Measurements from ENCODE around the gene PTCH2. TPM values are rescaled to one million over a fixed set of nuclear protein-coding genes. Genes with fewer than 3 reads are reported as not detected.

The PTCH2 gene
- total and polyA plus RNA-seq, 2 donors (not counting 1 experiment from before 2014, with no cell fraction given), result 1.3 to 1.7 TPM

DNA sequence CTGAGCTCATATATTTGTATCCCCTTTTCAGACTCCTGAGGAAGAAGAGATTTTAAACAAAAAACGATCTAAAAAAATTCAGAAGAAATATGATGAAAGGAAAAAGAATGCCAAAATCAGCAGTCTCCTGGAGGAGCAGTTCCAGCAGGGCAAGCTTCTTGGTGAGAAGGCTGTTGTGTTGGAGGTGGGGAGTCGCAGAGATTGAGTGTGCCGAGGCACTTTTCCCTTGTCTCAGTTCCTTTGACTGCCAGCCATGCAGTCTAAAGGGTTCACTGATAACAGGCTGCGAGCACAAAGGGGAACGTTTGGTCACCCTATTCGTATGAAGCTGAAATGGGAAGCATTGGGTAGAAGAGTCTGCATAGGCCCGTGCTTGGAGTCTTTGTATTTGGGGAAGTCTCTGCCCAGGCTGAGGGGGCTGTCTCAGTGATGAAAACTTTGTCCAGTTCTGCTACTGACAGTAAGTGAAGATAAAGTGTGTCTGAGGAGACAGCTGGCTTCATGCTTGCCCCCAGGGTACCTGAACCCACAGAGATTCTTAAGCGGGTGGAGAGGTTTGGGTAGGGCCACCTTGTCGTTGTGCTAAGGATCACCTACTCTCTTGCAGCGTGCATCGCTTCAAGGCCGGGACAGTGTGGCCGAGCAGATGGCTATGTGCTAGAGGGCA lies 65.0 kb downstream of the PTCH2 start:
- CTCF ChIA-PET, result interaction anchor here (0.7 to 1.2 kb wide), 5 partner anchors 15 to 65 kb away, joined by 3 to 5 read pairs (median 4); partner anchors contain the start of gene RNU5D-1
- Histone ChIP-seq H3K4me2 (replicated peaks; ENCODE audit: low read depth, low read length, poor library complexity, severe bottlenecking) (no peak overlapping the region), H3K9ac (ENCODE audit: low read length) (no peak overlapping the region), H2AFZ (ENCODE audit: insufficient read depth, low read depth, low read length, poor library complexity, severe bottlenecking) (no peak overlapping the region), H3K27ac (ENCODE audit: low read length in 2 of 2) (no peak overlapping the region), H3K4me3 (ENCODE audit: control extremely low read depth in 1 of 5, extremely low read depth in 1 of 5, insufficient read depth in 1 of 5, low read depth in 2 of 5, low read length in 4 of 5) (no peak overlapping the region), H3K36me3 (replicated peaks in 1 of 2; ENCODE audit: control extremely low read depth in 1 of 2, control insufficient read depth in 1 of 2, extremely low read depth in 1 of 2, insufficient read depth in 2 of 2, low read length in 1 of 2) (peaks cover 0 to 54% of the 10 kb centered on the region in 2 experiments), H3K27me3 (replicated peaks in 1 of 4; ENCODE audit: control extremely low read depth in 1 of 4, control insufficient read depth in 3 of 4, insufficient read depth in 4 of 4, low read length in 3 of 4) (no peaks in the 10 kb centered on the region), H3K9me3 (ENCODE audit: control extremely low read depth in 1 of 3, control insufficient read depth in 2 of 3, insufficient read depth in 1 of 3, low read length in 2 of 3) (no peaks in the 10 kb centered on the region), H4K20me1 (ENCODE audit: control insufficient read depth, insufficient read depth, low read length, poor library complexity, severe bottlenecking) (peaks cover 39% of the 10 kb centered on the region), H3K79me2 (ENCODE audit: control insufficient read depth, insufficient read depth, low read length) (peaks cover 5% of the 10 kb centered on the region), H3K4me1 (ENCODE audit: control insufficient read depth in 2 of 2, insufficient read depth in 2 of 2, low read length in 2 of 2) (peaks cover 14 to 29% of the 10 kb centered on the region in 2 donors)
- Mint-ChIP-seq H3K4me3 (no peak overlapping the region), H3K9me3 (ENCODE audit: insufficient read depth) (no peaks in the 10 kb centered on the region), H3K4me1 (peaks cover 40% of the 10 kb centered on the region), H3K27ac (peak overlapping the region; percentile 94), H3K27me3 (no peaks in the 10 kb centered on the region)
- 78% methylated on average over 13 of the region's 13 CpGs for WGBS (ENCODE audit: insufficient coverage)
- TF ChIP-seq EZH2 (IDR thresholded peaks at IDR 0.05; ENCODE audit: borderline replicate concordance, insufficient read depth, low read depth, low read length, poor library complexity, severe bottlenecking), result no peak
- POLR2A ChIA-PET, result interaction anchor here (0.9 kb wide), 1 partner anchor 15 kb away, joined by 3 read pairs; no protein-coding TSS in a partner anchor
- ATAC-seq (ENCODE audit: low read depth) (no peak), DNase-seq (no peak)
- intact Hi-C loops (cut with micrococcal nuclease), result loop anchor here (5.0 kb wide), 1 partner anchor 234 kb away; the partner anchor contains the start of genes HECTD3 and UROD

- Histone ChIP-seq H3K4me1 (ENCODE audit: control insufficient read depth in 2 of 2, insufficient read depth in 2 of 2, low read length in 2 of 2) (peaks cover 14 to 28% of the 10 kb centered on the region in 2 donors), H3K27me3 (replicated peaks in 1 of 4; ENCODE audit: control extremely low read depth in 1 of 4, control insufficient read depth in 3 of 4, insufficient read depth in 4 of 4, low read length in 3 of 4) (no peaks in the 10 kb centered on the region), H3K36me3 (replicated peaks in 1 of 2; ENCODE audit: control extremely low read depth in 1 of 2, control insufficient read depth in 1 of 2, extremely low read depth in 1 of 2, insufficient read depth in 2 of 2, low read length in 1 of 2) (peaks cover 0 to 54% of the 10 kb centered on the region in 2 experiments), H3K79me2 (ENCODE audit: control insufficient read depth, insufficient read depth, low read length) (peaks cover 5% of the 10 kb centered on the region), H3K4me2 (replicated peaks; ENCODE audit: low read depth, low read length, poor library complexity, severe bottlenecking) (peak overlapping the region; percentile 75), H4K20me1 (ENCODE audit: control insufficient read depth, insufficient read depth, low read length, poor library complexity, severe bottlenecking) (peaks cover 39% of the 10 kb centered on the region), H2AFZ (ENCODE audit: insufficient read depth, low read depth, low read length, poor library complexity, severe bottlenecking) (no peak overlapping the region), H3K27ac (ENCODE audit: low read length in 2 of 2) (peak overlapping the region in 1 of 2 donors; percentile 93), H3K9ac (ENCODE audit: low read length) (no peak overlapping the region), H3K4me3 (ENCODE audit: control extremely low read depth in 1 of 5, extremely low read depth in 1 of 5, insufficient read depth in 1 of 5, low read depth in 2 of 5, low read length in 4 of 5) (no peak overlapping the region), H3K9me3 (ENCODE audit: control extremely low read depth in 1 of 3, control insufficient read depth in 2 of 3, insufficient read depth in 1 of 3, low read length in 2 of 3) (no peaks in the 10 kb centered on the region)
- H3K9me3 Mint-ChIP-seq (ENCODE audit: insufficient read depth), result no peaks in the 10 kb centered on the region
- H3K27ac Mint-ChIP-seq, result peak overlapping the region; percentile 94
- no peak for ATAC-seq (ENCODE audit: low read depth)
- peaks cover 40% of the 10 kb centered on the region for H3K4me1 Mint-ChIP-seq
- intact Hi-C loops (cut with micrococcal nuclease), result loop anchor here (5.0 kb wide), 1 partner anchor 235 kb away; the partner anchor contains the start of genes HECTD3 and UROD
- no peak for TF ChIP-seq EZH2 (IDR thresholded peaks at IDR 0.05; ENCODE audit: borderline replicate concordance, insufficient read depth, low read depth, low read length, poor library complexity, severe bottlenecking)
- TF ChIP-seq, protein P1, sequence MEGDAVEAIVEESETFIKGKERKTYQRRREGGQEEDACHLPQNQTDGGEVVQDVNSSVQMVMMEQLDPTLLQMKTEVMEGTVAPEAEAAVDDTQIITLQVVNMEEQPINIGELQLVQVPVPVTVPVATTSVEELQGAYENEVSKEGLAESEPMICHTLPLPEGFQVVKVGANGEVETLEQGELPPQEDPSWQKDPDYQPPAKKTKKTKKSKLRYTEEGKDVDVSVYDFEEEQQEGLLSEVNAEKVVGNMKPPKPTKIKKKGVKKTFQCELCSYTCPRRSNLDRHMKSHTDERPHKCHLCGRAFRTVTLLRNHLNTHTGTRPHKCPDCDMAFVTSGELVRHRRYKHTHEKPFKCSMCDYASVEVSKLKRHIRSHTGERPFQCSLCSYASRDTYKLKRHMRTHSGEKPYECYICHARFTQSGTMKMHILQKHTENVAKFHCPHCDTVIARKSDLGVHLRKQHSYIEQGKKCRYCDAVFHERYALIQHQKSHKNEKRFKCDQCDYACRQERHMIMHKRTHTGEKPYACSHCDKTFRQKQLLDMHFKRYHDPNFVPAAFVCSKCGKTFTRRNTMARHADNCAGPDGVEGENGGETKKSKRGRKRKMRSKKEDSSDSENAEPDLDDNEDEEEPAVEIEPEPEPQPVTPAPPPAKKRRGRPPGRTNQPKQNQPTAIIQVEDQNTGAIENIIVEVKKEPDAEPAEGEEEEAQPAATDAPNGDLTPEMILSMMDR (IDR thresholded peaks at IDR 0.05), result no peak
- peak overlapping the region; percentile 95 for H3K4me3 Mint-ChIP-seq
- DNase-seq, result no peak
- H3K27me3 Mint-ChIP-seq, result no peaks in the 10 kb centered on the region
- WGBS (ENCODE audit: insufficient coverage), result 87% methylated on average over 12 of the region's 14 CpGs
- CTCF ChIA-PET, result interaction anchor here (0.6 to 1.2 kb wide), 5 partner anchors 16 to 210 kb away, joined by 3 to 5 read pairs (median 4); no protein-coding TSS in a partner anchor
- POLR2A ChIA-PET, result interaction anchor here (0.9 kb wide), 1 partner anchor 15 kb away, joined by 3 read pairs; no protein-coding TSS in a partner anchor
Measured at GRCh38 chr1:44777547-44777946, 65.5 kb downstream of the PTCH2 start.
